HG02642 (cell line): ENCODE results near the gene SLC25A29.
"Not testable (repeated sequence)": the region's sequence is repeated elsewhere in the genome, so short reads cannot be mapped to it uniquely, and the experiment has no call there.

Experiments
- ATAC-seq: cut with Tn5 transposase; IDR thresholded peaks from one replicate; pipeline ENCODE4 v1.9.1; 2021; ENCODE audit warnings: mild to moderate bottlenecking; ENCODE audit not compliant: unreplicated experiment, poor library complexity

Gene SLC25A29

GRCh38 chr14:100295376-100296105 lies 10.7 kb downstream of the SLC25A29 start:
- no peak for ATAC-seq

GRCh38 chr14:100294963-100295330 lies 11.3 kb downstream of the SLC25A29 start:
- ATAC-seq, result no peak

- no peak for ATAC-seq
These were observed 11.9 kb downstream of the SLC25A29 start for GRCh38 chr14:100294213-100294962.

- no peak for ATAC-seq
These were observed 12.6 kb downstream of the SLC25A29 start for GRCh38 chr14:100293497-100294212.

GRCh38 chr14:100292776-100293461 lies 13.3 kb downstream of the SLC25A29 start:
- ATAC-seq, result no peak

GRCh38 chr14:100292301-100292775 lies 13.9 kb downstream of the SLC25A29 start:
- no peak for ATAC-seq

GRCh38 chr14:100291305-100292075 lies 14.8 kb downstream of the SLC25A29 start:
- no peak for ATAC-seq

GRCh38 chr14:100290607-100291304 lies 15.5 kb downstream of the SLC25A29 start:
- ATAC-seq, result no peak

GRCh38 chr14:100289916-100290606 lies 16.2 kb downstream of the SLC25A29 start:
- no peak for ATAC-seq

- no peak for ATAC-seq
These were observed 17.7 kb downstream of the SLC25A29 start for GRCh38 chr14:100288382-100289185.

GRCh38 chr14:100287998-100288295 lies 18.3 kb downstream of the SLC25A29 start:
- not testable (repeated sequence) for ATAC-seq

GRCh38 chr14:100287202-100287997 lies 18.8 kb downstream of the SLC25A29 start:
- ATAC-seq, result no peak

- no peak for ATAC-seq
These were observed 19.6 kb downstream of the SLC25A29 start for GRCh38 chr14:100286484-100287191.

GRCh38 chr14:100285913-100286400 lies 20.3 kb downstream of the SLC25A29 start:
- no peak for ATAC-seq

GRCh38 chr14:100285021-100285912 lies 21.0 kb downstream of the SLC25A29 start:
- peak; percentile 91 for ATAC-seq
